GM18526 (cell line): ENCODE data around the gene SIRT6.

Experiments
- POLR2A ChIP-seq: IDR thresholded peaks from 3 replicates; pipeline ENCODE4 v1.6.1; 2011; ENCODE audit not compliant: insufficient read length; ENCODE audit errors: extremely low read depth

The SIRT6 gene

DNA sequence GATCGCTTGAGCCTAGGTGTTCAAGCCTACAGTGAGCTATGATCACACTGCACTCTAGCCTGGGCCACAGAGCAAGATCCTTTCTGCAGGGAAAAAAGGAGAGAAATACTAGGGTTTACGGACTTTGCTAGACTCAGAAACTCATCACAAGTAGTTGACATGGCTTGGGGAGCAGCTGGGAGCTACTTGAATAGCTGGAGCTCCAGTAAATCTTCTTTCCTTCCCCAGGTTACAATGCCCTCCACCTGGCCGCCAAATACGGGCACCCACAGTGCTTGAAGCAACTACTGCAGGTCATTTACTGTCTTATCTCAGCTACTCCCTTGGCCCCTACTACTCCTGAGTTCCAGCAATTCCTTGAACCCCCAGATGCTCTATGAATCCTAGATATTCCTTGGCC is 19.4 kb upstream of the SIRT6 start:
- no peak for TF ChIP-seq POLR2A

- no peak for TF ChIP-seq POLR2A
These were observed 18.7 kb upstream of the SIRT6 start for GRCh38 chr19:4200940-4201542.

DNA sequence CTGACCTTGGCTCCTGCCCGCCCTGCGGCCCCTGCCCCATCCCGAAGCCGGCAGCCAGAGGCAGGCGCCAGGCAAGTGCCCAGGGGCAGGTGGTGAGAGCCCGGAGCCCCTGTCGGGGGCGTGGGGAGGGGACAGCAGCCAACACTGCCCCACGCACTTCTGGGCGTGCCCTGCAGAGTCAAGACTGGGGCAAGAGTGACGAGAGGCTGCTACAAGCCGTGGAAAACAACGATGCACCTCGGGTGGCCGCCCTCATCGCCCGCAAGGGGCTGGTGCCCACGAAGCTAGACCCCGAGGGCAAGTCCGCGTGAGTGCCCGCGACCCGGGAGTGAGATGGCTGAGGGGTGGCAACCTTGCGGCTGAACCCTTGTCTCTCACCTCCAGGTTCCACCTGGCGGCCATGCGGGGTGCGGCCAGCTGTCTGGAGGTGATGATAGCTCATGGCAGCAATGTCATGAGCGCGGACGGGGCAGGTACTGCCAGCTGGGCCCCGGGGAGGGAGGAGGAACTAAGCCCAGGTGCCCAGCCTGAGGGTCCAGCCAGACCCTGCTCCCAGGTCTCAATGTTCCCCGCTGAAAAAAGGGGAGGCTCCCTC is 17.4 kb upstream of the SIRT6 start:
- no peak for TF ChIP-seq POLR2A

DNA sequence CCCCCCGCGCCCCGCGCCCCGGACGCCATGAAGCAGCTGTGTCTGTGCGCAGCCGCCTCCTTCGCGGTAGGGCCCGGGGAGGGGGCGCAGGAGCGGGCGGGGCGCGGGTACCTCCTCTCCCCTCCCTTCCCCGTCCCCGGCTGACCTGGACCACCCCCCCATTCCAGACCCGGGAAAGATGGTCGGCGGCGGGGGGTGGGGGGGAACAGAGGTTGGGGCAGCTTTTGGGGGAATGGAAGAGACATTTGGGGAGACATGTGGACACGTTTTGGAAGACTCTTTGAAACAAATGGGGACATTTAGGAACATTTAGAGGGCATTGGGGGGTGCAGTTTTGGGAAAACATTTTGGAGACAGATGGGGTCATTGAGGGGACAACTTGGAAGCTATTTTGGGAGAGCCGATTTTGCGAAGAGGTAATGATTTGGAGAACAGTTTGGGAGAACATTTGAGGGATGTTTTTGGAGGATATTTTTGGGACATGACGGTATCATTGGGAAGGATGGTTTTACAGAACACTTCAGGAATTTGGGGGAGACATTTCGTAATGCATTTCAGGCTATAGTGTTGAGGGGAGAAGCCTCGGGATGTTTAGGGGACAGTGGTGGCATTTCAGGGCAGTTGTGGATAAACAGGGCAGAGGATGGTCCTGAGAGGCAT is 16.2 kb upstream of the SIRT6 start:
- no peak for TF ChIP-seq POLR2A

GRCh38 chr19:4197625-4198466 is 15.5 kb upstream of the SIRT6 start:
- TF ChIP-seq POLR2A, result no peak

DNA sequence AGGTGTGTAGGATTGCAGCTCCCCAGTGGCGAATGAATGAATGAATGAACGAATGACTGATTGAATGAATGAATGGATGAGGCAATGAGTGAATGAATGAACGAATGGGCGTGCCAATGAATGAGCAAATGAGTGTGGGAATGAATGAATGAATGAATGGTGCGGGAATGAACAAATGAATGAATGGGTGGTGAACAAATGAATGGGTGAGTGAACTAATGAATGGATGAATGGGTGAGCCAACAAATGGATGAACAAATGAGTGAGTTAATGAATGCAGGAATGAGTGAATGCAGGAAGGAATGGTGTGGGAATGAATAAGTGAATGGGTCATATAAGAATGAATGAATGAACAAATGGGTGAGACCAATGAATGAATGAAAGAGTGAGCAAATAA is 14.9 kb upstream of the SIRT6 start:
- no peak for TF ChIP-seq POLR2A

DNA sequence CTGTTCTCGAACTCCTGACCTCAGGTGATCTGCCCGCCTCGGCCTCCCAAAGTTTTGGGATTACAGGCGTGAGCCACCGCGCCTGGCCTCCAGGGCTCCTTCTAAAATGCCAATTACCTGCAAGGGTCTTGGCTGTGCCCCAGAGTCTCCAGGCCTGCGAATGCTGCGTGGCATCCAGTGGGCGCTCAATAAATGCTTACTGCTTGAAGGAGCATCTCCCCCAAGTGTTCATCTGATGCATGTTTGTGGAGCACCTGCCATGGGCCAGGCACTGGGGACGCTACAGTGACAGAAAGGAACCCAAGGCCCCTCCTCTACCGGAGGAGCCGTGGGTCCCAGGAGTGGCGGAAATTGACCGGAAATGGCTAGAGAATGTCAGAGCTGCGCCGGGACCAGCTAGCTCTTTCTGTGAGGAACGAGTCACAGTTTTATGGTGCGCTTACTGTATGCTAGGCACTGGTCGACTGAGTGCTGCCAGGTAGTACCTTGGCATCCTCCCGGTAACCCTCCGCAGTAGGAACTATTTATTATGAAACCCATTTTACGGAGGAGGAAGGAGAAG is 14.3 kb upstream of the SIRT6 start:
- TF ChIP-seq POLR2A, result no peak

DNA sequence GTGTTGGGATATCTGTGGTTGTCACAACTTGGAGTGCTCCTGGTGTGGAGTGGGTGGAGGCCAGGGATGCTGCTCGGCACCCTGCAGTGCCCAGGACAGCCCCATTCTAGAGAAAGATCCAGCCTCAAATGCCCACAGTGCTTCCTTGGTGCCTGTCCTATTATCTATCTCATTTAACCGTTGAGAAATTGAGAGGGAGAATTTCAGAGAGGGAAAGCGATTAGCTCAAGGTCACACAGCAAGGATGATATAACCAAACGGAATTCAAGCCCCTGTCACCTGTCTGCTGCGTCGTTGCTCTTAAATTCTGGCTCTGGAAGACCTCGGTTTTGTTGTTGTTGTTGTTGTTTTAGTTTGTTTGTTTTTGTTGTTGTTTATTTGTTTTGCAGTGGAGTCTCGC is 13.6 kb upstream of the SIRT6 start:
- TF ChIP-seq POLR2A, result no peak

- TF ChIP-seq POLR2A, result no peak
These were observed 12.0 kb upstream of the SIRT6 start for GRCh38 chr19:4194353-4194752.

- no peak for TF ChIP-seq POLR2A
These were observed 7.3 kb upstream of the SIRT6 start for GRCh38 chr19:4189641-4190040.

- no peak for TF ChIP-seq POLR2A
These were observed 5.2 kb upstream of the SIRT6 start for GRCh38 chr19:4187313-4188122.

DNA sequence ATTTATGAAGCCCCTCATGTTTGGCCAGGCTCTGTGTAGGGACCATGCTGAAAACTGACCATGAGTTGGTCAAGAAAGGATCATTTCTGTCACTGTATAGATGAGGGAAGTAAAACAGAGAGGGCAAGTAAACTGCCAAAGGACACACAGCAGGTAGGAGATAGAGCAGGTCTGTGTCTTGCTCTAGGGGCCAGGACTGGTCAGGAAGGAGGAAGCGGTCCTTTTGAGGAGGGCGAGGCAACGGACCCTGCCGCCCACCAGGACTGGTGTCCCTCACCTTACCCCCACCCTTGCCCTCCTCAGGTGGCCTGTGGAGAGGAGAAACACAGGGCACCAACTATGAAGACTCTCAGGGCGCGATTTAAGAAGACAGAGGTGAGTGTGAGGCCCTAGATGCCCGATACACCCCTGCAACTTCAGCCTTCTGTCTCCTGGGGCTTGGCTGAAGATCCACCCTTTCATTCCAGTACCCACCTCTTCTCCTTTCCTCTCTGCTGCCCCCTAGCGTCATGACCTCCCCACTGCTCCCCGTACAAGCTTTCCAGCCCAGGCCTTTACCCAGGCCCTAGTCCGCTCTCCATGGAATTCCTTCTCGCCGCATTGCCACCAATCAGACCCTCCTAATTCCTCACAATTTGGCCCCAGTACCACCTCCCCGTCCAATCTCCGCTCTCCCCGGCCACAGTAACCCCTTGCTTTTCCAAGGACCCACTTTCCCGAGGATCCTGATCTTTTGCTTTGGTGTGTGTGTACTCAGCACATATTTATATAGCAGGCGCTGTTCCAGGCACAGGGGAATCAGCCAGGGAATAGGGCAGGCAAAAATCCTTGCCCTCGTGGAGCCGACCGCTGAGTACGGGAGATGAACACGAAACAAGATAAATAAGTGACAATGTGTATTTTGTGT is 4.0 kb upstream of the SIRT6 start:
- TF ChIP-seq POLR2A, result no peak

- TF ChIP-seq POLR2A, result no peak
These were observed 3.2 kb upstream of the SIRT6 start for GRCh38 chr19:4185413-4186086.
